Peyer's patch (tissue), 4 donors: ENCODE measurements around the gene TIAL1.

Experiments used
- CTCF ChIP-seq, 6 experiments: fragments of 450-650 bp in 4 of 6; fragments of 200-600 bp in 2 of 6; sonication (generic) in 1 of 6; IDR thresholded peaks; one replicate each; pipeline ENCODE4 v1.5.1; 2017 to 2019; ENCODE audit warnings: antibody characterized with exemption in 6 of 6, mild to moderate bottlenecking in 3 of 6, moderate library complexity in 1 of 6
- POLR2A ChIP-seq, 2 donors: fragments of 450-650 bp; IDR thresholded peaks; one replicate each; pipeline ENCODE4 v1.5.1; 2017; ENCODE audit warnings: antibody characterized with exemption in 2 of 2, mild to moderate bottlenecking in 2 of 2, moderate library complexity in 2 of 2

GRCh38 chr10:119541459-119542356 is 55.1 kb downstream of the TIAL1 start:
- no peak for TF ChIP-seq POLR2A (IDR thresholded peaks at IDR 0.05)
- no peak for TF ChIP-seq CTCF (IDR thresholded peaks at IDR 0.05)
